ENCODE data around the gene EYS.
"Not testable (repeated sequence)": the region's sequence is repeated elsewhere in the genome, so short reads cannot be mapped to it uniquely, and the experiment has no call there.

EYS gene

GRCh38 chr6:64255000-64255399, 1452.0 kb downstream of the EYS start:
- ChIA-PET POLR2A (no interaction called here), CTCF (interaction anchor here (1.6 kb wide), 1 partner anchor 8 kb away, joined by 5 read pairs; no protein-coding TSS in a partner anchor)
- no peak for DNase-seq (ENCODE audit: extremely low spot score)
- TF ChIP-seq CTCF (IDR thresholded peaks at IDR 0.05; ENCODE audit: control extremely low read depth, extremely low read depth, low read depth, missing control alignments) = no peak

GRCh38 chr6:64254558-64254957, 1452.5 kb downstream of the EYS start:
- no peak for TF ChIP-seq CTCF (IDR thresholded peaks at IDR 0.05; ENCODE audit: control extremely low read depth, extremely low read depth, low read depth, missing control alignments)
- no peak for DNase-seq (ENCODE audit: extremely low spot score)
- ChIA-PET CTCF (interaction anchor here (1.0 to 1.6 kb wide), 2 partner anchors 8 to 12 kb away, joined by 4 to 5 read pairs; no protein-coding TSS in a partner anchor), POLR2A (no interaction called here)

GRCh38 chr6:64252256-64252655, 1454.8 kb downstream of the EYS start:
- no peak for DNase-seq (ENCODE audit: extremely low spot score)
- CTCF ChIA-PET = interaction anchor here (0.8 to 2.0 kb wide), 3 partner anchors 13 to 28 kb away, joined by 3 to 7 read pairs (median 3); no protein-coding TSS in a partner anchor
- TF ChIP-seq CTCF (IDR thresholded peaks at IDR 0.05; ENCODE audit: control extremely low read depth, extremely low read depth, low read depth, missing control alignments) = no peak
- POLR2A ChIA-PET = no interaction called here

- ChIA-PET POLR2A (no interaction called here), CTCF (interaction anchor here (2.0 kb wide), 1 partner anchor 17 kb away, joined by 7 read pairs; no protein-coding TSS in a partner anchor)
- TF ChIP-seq CTCF (IDR thresholded peaks at IDR 0.05; ENCODE audit: control extremely low read depth, extremely low read depth, low read depth, missing control alignments) = no peak
- DNase-seq (ENCODE audit: extremely low spot score) = no peak
Measured at GRCh38 chr6:64250126-64250525, 1456.9 kb downstream of the EYS start.

GRCh38 chr6:64249115-64249514, 1457.9 kb downstream of the EYS start:
- DNase-seq (ENCODE audit: extremely low spot score) = no peak
- CTCF ChIA-PET = interaction anchor here (0.8 to 1.3 kb wide), 2 partner anchors 9 to 14 kb away, joined by 3 to 4 read pairs; no protein-coding TSS in a partner anchor
- TF ChIP-seq CTCF (IDR thresholded peaks at IDR 0.05; ENCODE audit: control extremely low read depth, extremely low read depth, low read depth, missing control alignments) = no peak
- POLR2A ChIA-PET = no interaction called here

- TF ChIP-seq CTCF (IDR thresholded peaks at IDR 0.05; ENCODE audit: control extremely low read depth, extremely low read depth, low read depth, missing control alignments) = no peak
- CTCF ChIA-PET = no interaction called here
- DNase-seq (ENCODE audit: extremely low spot score) = no peak
- POLR2A ChIA-PET = no interaction called here
Measured at GRCh38 chr6:64243618-64244017, 1463.4 kb downstream of the EYS start.

- POLR2A ChIA-PET = not testable (repeated sequence)
- CTCF ChIA-PET = interaction anchor here (1.2 kb wide), 1 partner anchor 13 kb away, joined by 3 read pairs; no protein-coding TSS in a partner anchor
Measured at GRCh38 chr6:64238908-64239307, 1468.1 kb downstream of the EYS start.

More at GRCh38 chr6:64238908-64239307, 1468.1 kb downstream of the EYS start:
- DNase-seq (ENCODE audit: extremely low spot score) = not testable (repeated sequence)

All from GM10248 (cell line).